ELR (cell line): ENCODE data around the gene FBXO38.
"Not testable (repeated sequence)": the region's sequence is repeated elsewhere in the genome, so short reads cannot be mapped to it uniquely, and the experiment has no call there.

Source experiments
- DNase-seq: peaks from one replicate; pipeline ENCODE4 v3.0.0-alpha.2; 2015; ENCODE audit warnings: low read depth

FBXO38 gene

DNA sequence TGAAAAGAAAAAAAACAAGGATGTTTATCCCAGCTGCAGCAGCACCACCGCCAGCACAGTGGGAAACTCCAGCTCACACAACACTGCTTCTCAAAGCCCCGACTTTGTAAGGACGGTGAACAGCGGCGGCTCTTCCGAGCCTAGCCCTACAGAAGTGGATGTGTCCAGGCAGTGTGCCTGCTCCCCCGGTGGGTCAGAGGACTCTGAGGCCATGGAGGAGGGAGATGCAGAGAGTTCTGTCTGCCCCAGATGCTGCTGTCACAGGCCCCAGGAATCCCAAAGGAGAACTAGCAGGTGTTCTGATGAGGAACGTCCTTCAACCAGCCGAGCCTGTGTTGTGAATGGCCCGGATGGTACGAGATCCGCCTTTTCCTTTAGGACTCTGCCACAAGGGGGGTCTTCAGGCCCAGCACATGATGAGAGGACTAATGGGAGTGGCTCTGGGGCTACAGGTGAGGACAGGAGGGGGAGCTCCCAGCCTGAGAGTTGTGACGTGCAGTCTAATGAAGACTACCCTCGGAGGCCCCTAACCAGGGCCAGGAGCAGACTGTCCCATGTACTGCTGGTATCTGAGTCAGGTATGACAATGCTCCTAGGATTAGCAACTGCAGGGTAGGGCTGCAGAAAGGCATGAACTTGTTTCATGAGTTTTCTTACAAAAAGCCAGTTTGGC, 43.7 kb downstream of the FBXO38 start:
- no peak for DNase-seq

DNA sequence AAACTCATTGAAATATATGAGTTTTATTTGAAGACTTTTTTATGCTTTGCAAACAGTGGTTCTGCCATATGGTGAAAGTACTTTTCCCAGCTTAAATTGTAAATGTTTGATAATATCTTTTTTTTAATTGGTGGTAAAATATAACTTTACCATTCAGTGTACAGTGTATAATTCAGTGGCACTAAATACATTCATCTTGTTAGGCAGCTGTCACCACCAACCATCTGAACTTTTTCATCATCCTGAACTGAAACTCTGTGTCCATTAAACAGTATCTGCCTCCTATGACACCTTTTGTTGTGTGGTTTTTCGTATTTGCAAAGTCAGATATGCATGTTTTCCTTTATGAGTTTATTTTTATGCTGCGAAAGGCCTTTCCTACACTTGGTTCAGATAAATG, 45.1 kb downstream of the FBXO38 start:
- no peak for DNase-seq

- DNase-seq: no peak
These were observed 50.1 kb downstream of the FBXO38 start for GRCh38 chr5:148433826-148434225.

- no peak for DNase-seq
These were observed 52.3 kb downstream of the FBXO38 start for GRCh38 chr5:148436029-148436428.

DNA sequence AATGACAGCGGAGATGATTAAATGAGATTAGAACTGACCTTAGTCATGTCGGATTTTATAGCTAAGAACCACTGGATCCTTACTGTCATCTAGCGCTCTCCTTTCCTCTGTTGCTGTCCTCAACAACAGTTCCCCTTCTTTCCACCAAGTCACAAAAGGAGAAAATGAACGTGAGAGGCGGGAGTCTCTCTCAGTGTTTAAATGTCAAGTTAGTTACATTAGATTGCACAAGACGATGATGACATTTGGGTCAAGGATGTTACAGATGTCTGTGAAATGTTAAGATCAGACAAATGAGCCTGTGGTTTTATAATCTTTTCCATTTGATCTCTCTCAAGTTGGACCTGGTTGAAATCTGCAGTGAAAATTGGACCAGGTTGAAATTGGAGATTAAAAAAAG, 53.5 kb downstream of the FBXO38 start:
- DNase-seq: no peak

- no peak for DNase-seq
These were observed 55.2 kb downstream of the FBXO38 start for GRCh38 chr5:148438933-148439332.

- no peak for DNase-seq
These were observed 59.5 kb downstream of the FBXO38 start for GRCh38 chr5:148443241-148443640.

- DNase-seq: peak; percentile 78
These were observed 60.2 kb downstream of the FBXO38 start for GRCh38 chr5:148443998-148444397.

- no peak for DNase-seq
These were observed 61.8 kb downstream of the FBXO38 start for GRCh38 chr5:148445578-148445977.

DNA sequence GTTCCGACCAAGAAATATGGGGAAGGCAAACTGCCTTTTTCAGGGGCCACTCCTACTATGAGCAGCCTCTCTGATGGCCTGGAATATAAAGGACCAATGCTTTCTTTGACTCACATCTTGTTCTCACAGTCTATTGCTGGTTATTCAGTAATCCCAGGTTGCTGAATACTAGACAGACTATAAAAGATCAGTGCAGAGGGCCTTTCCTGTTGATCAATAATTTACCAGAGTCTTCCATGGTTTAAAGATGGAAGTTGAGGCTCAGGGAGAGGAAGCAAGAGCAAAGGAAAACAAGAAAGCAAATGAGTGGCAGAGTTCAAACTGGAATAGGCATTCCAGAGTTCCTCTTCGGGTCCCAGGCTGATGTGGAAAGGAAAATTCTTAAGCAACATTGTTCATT, 62.9 kb downstream of the FBXO38 start:
- no peak for DNase-seq

DNA sequence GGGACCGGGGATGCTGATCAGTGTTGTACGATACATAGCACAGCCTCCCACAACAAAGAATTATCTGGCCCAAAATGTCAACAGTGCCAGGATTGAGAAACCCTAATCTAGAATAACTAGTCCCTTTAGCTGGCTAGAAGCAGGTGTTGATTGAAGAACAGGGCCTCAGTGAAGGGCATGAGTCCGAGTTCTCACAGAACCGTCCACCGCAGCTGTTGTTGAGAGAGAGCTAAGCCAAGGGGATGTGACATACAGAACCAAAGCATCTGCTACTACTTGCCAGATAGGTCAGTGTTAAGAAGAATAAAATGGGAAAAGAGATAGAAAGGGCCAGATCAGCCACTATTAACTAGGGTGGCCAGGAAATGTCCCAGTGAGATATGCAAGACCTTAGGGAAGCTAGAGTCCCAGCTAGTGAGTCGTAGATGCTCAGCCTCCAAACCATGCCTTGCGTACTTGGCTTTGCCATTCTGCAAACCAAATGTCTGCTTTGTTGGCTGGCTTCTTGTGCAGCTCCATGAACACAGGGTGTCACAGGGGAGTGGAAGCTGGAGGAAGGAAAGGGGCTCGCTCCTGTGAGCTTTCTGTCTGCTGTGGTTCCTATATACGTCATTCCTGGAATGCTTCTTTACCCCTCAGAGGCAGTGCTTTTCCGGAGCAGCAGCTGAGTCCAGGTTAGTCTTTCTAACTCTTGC, 68.9 kb downstream of the FBXO38 start:
- no peak for DNase-seq

- DNase-seq: no peak
These were observed 70.8 kb downstream of the FBXO38 start for GRCh38 chr5:148454576-148454975.

- DNase-seq: peak; percentile 15
These were observed 71.4 kb downstream of the FBXO38 start for GRCh38 chr5:148455185-148455584.

DNA sequence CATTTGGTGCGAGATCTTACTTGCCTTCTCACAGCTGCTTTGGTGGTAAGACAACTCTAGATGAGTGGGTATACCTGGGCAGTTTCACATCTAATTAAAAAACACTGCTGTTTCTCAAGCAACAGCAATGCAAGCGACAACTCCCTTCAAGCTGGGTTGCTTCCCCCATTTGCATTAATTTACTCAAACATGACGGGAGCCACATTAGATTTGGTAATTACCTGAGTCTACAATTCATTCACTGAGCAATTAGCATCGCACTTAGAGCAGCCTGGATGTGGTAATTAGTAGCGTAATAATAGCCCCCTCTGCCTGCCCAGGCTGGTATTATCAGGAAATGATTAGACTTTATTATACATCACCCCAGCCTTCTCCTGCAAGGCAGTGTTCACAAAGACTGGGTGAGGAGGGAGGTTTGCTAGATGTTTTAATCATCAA, 73.4 kb downstream of the FBXO38 start:
- peak; percentile 24 for DNase-seq

DNA sequence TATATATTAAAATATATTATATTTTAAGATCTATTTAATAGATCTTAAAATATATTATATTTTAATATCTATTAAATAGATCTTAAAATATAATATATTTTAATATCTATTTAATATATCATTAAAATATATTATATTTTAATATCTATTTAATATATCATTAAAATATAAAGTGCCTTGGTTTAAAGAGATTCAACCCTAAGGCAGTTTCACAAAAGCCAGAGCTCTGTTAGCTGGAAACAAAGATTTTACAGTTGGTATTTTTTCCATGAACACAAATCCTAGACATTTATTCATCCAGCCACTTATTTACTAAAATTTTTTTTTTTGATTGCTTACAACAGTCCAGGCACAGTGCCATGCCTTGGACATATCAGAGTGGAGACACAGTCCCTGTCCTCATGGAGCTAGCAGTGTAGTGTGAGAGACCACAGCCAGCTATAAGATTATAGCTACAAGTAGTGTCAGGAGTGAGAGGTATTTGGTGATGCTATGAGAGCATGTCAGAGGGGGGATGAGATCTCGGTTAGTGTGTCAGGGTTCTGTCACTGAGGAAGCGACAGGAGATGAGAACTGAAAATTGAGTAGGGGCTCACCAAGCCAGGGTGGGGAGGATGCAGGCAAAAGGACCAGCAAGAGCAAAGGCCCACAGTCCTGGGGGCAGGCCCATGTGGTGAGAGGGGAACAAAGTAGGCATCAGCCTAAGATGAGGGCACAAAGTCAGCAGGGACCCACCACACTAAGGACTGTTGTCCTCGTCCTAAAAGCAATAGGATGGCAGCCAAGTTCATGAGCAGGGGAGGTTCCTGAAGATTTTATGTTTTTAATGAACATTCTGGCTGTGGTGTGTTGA, 74.5 kb downstream of the FBXO38 start:
- DNase-seq: no peak

DNA sequence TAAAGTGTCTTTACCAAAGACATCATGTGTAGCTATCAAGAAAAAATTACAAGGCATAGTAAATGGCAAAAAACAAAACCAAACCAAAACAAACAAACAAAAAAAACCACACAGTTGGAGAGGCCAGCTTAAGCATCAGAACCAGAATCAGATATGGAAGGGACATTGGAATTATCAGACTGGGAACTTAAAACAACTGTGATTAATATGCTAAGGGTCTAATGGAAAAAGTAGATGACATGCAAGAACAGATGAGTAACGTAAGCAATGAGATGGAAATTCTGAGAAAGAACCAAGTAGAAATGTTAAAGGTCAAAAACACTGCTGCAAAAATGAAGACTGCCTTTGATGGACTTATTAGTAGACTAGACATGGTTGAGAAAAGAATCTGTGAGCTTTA, 75.9 kb downstream of the FBXO38 start:
- DNase-seq: no peak

DNA sequence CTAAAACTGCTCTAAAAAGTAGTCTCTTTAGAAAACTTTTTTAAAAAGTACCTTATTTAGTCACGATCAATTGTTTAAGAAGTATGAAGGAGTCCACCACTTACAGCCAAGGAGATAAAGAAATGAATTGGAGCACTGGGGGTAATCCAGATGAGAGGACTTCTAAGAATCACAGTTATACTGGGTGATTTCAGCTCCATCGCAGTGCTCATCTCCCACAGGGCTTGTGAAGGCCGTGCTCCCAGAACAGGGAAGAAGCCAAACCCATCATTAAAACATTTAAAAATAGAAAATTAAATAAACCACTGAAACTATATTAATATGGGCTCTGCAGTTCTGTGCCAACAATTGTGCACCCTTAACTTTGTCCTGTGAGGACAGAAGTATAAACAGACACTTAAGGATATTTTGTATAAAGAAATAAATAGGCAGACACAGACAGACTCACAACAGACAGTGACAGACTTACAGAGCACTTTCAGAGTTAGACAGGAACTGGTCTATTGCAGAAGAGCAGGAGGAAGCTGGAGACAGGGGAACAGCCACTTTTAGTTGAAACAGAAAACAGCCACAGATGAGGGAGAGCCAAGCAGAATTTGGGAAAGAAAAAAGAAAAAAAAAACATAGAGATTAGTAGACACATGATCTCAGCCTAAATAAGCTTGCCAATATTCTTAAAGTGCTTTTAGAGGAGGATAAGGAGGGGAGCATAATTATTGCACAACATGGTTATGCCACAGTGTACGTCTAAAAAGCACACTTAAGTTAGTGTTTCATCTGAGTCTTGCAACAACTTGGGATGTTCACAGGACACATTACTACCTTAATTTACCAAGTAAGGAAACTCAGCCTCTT, 81.8 kb downstream of the FBXO38 start:
- no peak for DNase-seq

DNA sequence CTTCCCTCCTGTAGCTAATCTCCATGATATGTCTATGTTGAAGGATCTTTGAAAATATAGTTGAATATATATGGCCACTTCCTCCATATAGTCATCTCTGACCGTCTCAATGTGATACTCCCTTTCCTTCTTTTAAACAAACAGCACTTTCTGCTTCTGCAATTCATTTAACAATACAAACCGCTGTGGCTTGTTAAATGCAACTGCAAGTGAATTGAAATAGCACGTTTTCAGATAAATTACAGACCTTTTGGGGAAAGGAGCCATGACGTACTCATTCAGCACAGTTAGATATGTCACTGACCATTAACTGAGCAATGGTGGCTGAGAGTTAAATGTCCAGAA, 82.5 kb downstream of the FBXO38 start:
- no peak for DNase-seq

- DNase-seq: no peak
These were observed 84.2 kb downstream of the FBXO38 start for GRCh38 chr5:148467958-148468357.

DNA sequence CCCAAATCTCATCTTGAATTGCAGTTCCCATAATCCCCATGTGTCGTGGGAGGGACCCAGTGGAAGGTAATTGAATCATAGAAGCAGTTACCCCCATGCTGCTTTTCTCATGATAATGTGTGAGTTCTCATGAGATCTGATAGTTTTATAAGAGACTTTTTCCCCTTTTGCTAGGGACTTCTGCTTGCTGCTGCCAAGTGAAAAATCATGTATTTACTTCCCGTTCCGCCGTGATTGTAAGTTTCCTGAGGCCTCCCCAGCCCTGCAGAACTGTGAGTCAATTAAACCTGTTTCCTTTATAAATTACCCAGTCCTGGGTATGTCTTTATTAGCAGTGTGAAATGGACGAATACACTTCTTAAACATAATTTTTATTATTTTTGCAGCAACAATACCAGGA, 85.0 kb downstream of the FBXO38 start:
- not testable (repeated sequence) for DNase-seq

DNA sequence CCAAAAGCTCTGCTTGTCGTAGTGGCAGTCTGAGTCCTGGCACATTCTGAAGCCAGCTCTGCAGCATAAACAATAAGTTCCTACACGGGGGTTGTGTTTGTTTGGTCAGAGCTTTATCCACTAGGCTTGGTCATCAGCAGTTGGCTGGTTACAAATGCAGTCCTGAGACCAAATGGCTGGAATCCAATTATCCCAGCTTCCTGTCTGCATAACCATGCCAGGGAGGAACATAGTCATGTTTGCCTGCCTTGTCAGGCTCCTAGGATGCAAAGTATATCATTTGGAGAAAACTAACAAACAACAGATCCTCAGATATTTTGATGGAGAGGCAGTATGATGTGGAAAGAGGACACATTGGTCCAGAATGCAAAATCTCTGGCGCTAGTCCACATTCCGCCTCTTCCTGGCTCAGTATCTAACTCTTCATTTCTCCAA, 85.8 kb downstream of the FBXO38 start:
- DNase-seq: peak; percentile 20

- no peak for DNase-seq
These were observed 87.6 kb downstream of the FBXO38 start for GRCh38 chr5:148471379-148471778.
